HG03280 (cell line): Measurements from ENCODE around the gene RFX5.

Experiments
- ATAC-seq: cut with Tn5 transposase; IDR thresholded peaks from one replicate; pipeline ENCODE4 v1.9.1; 2021; ENCODE audit warnings: mild to moderate bottlenecking, moderate library complexity; ENCODE audit not compliant: unreplicated experiment

Gene RFX5

GRCh38 chr1:151325646-151326429 lies 21.2 kb downstream of the RFX5 start:
- ATAC-seq, result no peak

- ATAC-seq, result no peak
These were observed 21.8 kb downstream of the RFX5 start for GRCh38 chr1:151325231-151325630.

GRCh38 chr1:151324390-151324930 lies 22.6 kb downstream of the RFX5 start:
- no peak for ATAC-seq

- ATAC-seq, result no peak
These were observed 28.1 kb downstream of the RFX5 start for GRCh38 chr1:151318975-151319374.

- ATAC-seq, result no peak
These were observed 31.4 kb downstream of the RFX5 start for GRCh38 chr1:151315565-151316235.

- no peak for ATAC-seq
These were observed 32.7 kb downstream of the RFX5 start for GRCh38 chr1:151314137-151314875.

- no peak for ATAC-seq
These were observed 33.6 kb downstream of the RFX5 start for GRCh38 chr1:151313501-151313900.

- ATAC-seq, result no peak
These were observed 34.2 kb downstream of the RFX5 start for GRCh38 chr1:151312826-151313225.

GRCh38 chr1:151312411-151312810 lies 34.6 kb downstream of the RFX5 start:
- ATAC-seq, result no peak

- ATAC-seq, result no peak
These were observed 35.3 kb downstream of the RFX5 start for GRCh38 chr1:151311589-151312331.

- no peak for ATAC-seq
These were observed 36.0 kb downstream of the RFX5 start for GRCh38 chr1:151311011-151311410.

- no peak for ATAC-seq
These were observed 37.2 kb downstream of the RFX5 start for GRCh38 chr1:151309811-151310323.

- ATAC-seq, result no peak
These were observed 52.1 kb downstream of the RFX5 start for GRCh38 chr1:151294742-151295462.

- no peak for ATAC-seq
These were observed 54.0 kb downstream of the RFX5 start for GRCh38 chr1:151293093-151293492.

GRCh38 chr1:151292207-151293030 lies 54.6 kb downstream of the RFX5 start:
- ATAC-seq, result no peak

- ATAC-seq, result no peak
These were observed 56.2 kb downstream of the RFX5 start for GRCh38 chr1:151290709-151291303.
